HepG2 (cell line): ENCODE results near the gene CIAO3. TPM values are rescaled to one million over a fixed set of nuclear protein-coding genes. Genes with fewer than 3 reads are reported as not detected.
A peak's percentile ranks its signal among the peaks of the same experiment; 100 is the strongest.

Source experiments
- ATAC-seq: fragments of 200-7000 bp; cut with Tn5 transposase; 3 replicates; pipeline ENCODE4 v1.9.1; 2020; ENCODE audit warnings: mild to moderate bottlenecking, moderate library complexity
- BruUV-seq: library from RNA; stranded (reverse); fragments of 400-500 nt; replicated peaks from 2 replicates; lab custom pipeline; 2021; lab: Mats Ljungman, UMichigan
- CTCF ChIA-PET: fragments of 300-600 bp; formaldehyde crosslinking; extraction: SDS; loops from one replicate; lab custom pipeline; 2021; ENCODE audit warnings: low total read pairs, inconsistent platforms, low intra/inter-chr PET ratio; lab: Yijun Ruan, JAX
- POLR2A ChIA-PET: fragments of 350-600 bp; sonication (Branson Sonifier 250); formaldehyde crosslinking; loops from one replicate; lab custom pipeline; 2020; ENCODE audit warnings: antibody characterized with exemption, inconsistent platforms; lab: Yijun Ruan, JAX
- DNase-seq: peaks from one replicate; pipeline ENCODE4 v3.0.0-alpha.2; 2015; ENCODE audit warnings: low spot score
- FAIRE-seq: peaks from 3 replicates; lab custom pipeline; 2011; peaks lifted over from hg19 to GRCh38; lab: Jason Lieb, UNC
- H2AFZ ChIP-seq: one replicate; pipeline ENCODE4 v1.6.1; 2011; ENCODE audit warnings: low read length, inconsistent platforms
- H3K27ac ChIP-seq: fragments of 300-600 bp; 3 replicates; pipeline ENCODE4 v1.8.0; 2011; ENCODE audit warnings: mixed run types, mild to moderate bottlenecking, mixed read lengths, low read length, inconsistent platforms; ENCODE audit not compliant: insufficient read depth; ENCODE audit errors: extremely low read length
- H3K27me3 ChIP-seq, 2 experiments: fragments of 200-600 bp in 1 of 2; 2 replicates in 1 of 2; 3 replicates in 1 of 2; pipeline versions ENCODE4 v1.6.0 to v1.8.0; 2011; ENCODE audit warnings: low read length in 2 of 2, mild to moderate bottlenecking in 2 of 2, moderate library complexity in 2 of 2, inconsistent platforms in 1 of 2; ENCODE audit not compliant: insufficient read depth in 2 of 2, control insufficient read depth in 1 of 2
- H3K36me3 ChIP-seq, 2 experiments: fragments of 200-600 bp in 1 of 2; replicated peaks in 1 of 2; 2 replicates in 1 of 2; 3 replicates in 1 of 2; pipeline versions ENCODE4 v1.5.1 to v1.8.0; 2011; ENCODE audit warnings: low read length in 2 of 2, inconsistent platforms in 1 of 2; ENCODE audit not compliant: insufficient read depth in 2 of 2, control insufficient read depth in 1 of 2
- H3K4me1 ChIP-seq: 2 replicates; pipeline ENCODE4 v1.5.1; 2012; ENCODE audit warnings: low read length, inconsistent platforms; ENCODE audit not compliant: insufficient read depth
- H3K4me2 ChIP-seq: 2 replicates; pipeline ENCODE4 v1.6.0; 2011; ENCODE audit warnings: low read depth, low read length, inconsistent platforms
- H3K4me3 ChIP-seq, 3 experiments: fragments of 200-600 bp in 1 of 3; sonication (generic), shearing (Covaris generic) in 1 of 3; replicated peaks in 1 of 3; 2 replicates each; pipeline ENCODE4 v1.5.1; 2011 to 2016; ENCODE audit warnings: low read length in 3 of 3, inconsistent platforms in 2 of 3, low read depth in 2 of 3, mild to moderate bottlenecking in 2 of 3, control low read depth in 1 of 3, mixed read lengths in 1 of 3; ENCODE audit not compliant: insufficient read depth in 1 of 3
- H3K79me2 ChIP-seq: one replicate; pipeline ENCODE4 v1.6.1; 2011; ENCODE audit warnings: low read length, inconsistent platforms; ENCODE audit not compliant: insufficient read depth
- H3K9ac ChIP-seq: 2 replicates; pipeline ENCODE4 v1.6.0; 2011; ENCODE audit warnings: mild to moderate bottlenecking, low read depth, low read length, inconsistent platforms; ENCODE audit not compliant: insufficient read depth
- H3K9me3 ChIP-seq: 2 replicates; pipeline ENCODE4 v1.5.1; 2012; ENCODE audit warnings: mild to moderate bottlenecking, low read length
- H4K20me1 ChIP-seq: 2 replicates; pipeline ENCODE4 v1.6.0; 2011; ENCODE audit warnings: inconsistent platforms, mild to moderate bottlenecking, low read length, moderate library complexity; ENCODE audit not compliant: insufficient read depth
- DDIT3 ChIP-seq: sonication (generic); formaldehyde crosslinking; IDR thresholded peaks from 2 replicates; pipeline ENCODE4 v1.4.0; 2020; ENCODE audit warnings: mild to moderate bottlenecking, missing genetic modification reagents
- FOXA3 ChIP-seq: IDR thresholded peaks from 2 replicates; pipeline ENCODE4 v1.6.1; 2016; ENCODE audit warnings: missing genetic modification reagents, missing compliant biosample characterization
- MAFF ChIP-seq: IDR thresholded peaks from 2 replicates; pipeline ENCODE4 v1.6.1; 2011; ENCODE audit warnings: low read depth, low read length, improper control_type of control experiment
- MAFK ChIP-seq, 2 experiments: IDR thresholded peaks in 1 of 2; conservative IDR thresholded peaks in 1 of 2; 2 replicates each; pipeline ENCODE4 v1.6.1; 2011; ENCODE audit warnings: improper control_type of control experiment in 2 of 2, low read length in 2 of 2
- MTERF4 ChIP-seq: sonication (generic); formaldehyde crosslinking; IDR thresholded peaks from 2 replicates; pipeline ENCODE4 v1.8.0; 2023; ENCODE audit warnings: mild to moderate bottlenecking, missing genetic modification reagents
- NCOR1 ChIP-seq: fragments of 200-600 bp; sonication (generic); IDR thresholded peaks from 2 replicates; pipeline ENCODE4 v1.7.0; 2017; ENCODE audit warnings: antibody characterized with exemption, low read length, borderline replicate concordance
- ZSCAN30 ChIP-seq: sonication (generic); formaldehyde crosslinking; IDR thresholded peaks from 2 replicates; pipeline ENCODE4 v1.5.0; 2020; ENCODE audit warnings: mild to moderate bottlenecking, missing genetic modification reagents
- WGBS: methylation state at CpG from one replicate; pipeline ENCODE4 v1.1.6; 2017; ENCODE audit warnings: low lambda C conversion rate; 5-methylcytosine and 5-hydroxymethylcytosine counted together
- in situ Hi-C: cut with HindIII; loops from 2 replicates; pipeline ENCODE4 v1.10.0; 2017; ENCODE audit warnings: low pct_unique_long_range_greater_than_20kb; ENCODE audit not compliant: extremely low pct_ligation_motif_present
- intact Hi-C: fragments of 100-400 bp; cut with micrococcal nuclease; formaldehyde crosslinking; loops from one replicate; pipeline ENCODE4 v1.10.0; 2022; ENCODE audit not compliant: unreplicated experiment
- polyA plus RNA-seq, 8 experiments: library from polyadenylated mRNA; depleted of rRNA in 3 of 8; stranded (reverse) in 7 of 8; unstranded in 1 of 8; fragments of >200 nt; fragmentation: Illumina TruSeq in 4 of 8; extraction: Trizol in 4 of 8; gene quantifications; 2 replicates each; pipeline versions ENCODE4 v1.2.1 to v1.2.3, GENCODE V29; 2011 to 2016; ENCODE audit warnings: low read depth in 4 of 8, missing spikeins in 1 of 8, mixed read lengths in 1 of 8; ENCODE audit not compliant: insufficient read depth in 1 of 8
- total RNA-seq, 5 experiments: library from RNA; depleted of rRNA; stranded (reverse); fragments of >200 nt; fragmentation: Illumina TruSeq; extraction: Trizol; gene quantifications; 2 replicates each; pipeline ENCODE4 v1.2.3, GENCODE V29; 2016; ENCODE audit warnings: low read depth in 1 of 5

Gene CIAO3
- total and polyA plus RNA-seq, 2 of the 13 experiments (the other 11 are each of a cell fraction or from before 2014, with no cell fraction given) = 21.7 to 25.0 TPM

- intact Hi-C loops (no loop called here), in situ Hi-C loops (no loop called here)
- Histone ChIP-seq H3K27me3 (peaks cover 0 to 2% of the 10 kb centered on the region in 2 experiments; a peak in 2 of 5 replicates), H3K36me3 (no peaks in the 10 kb centered on the region), H3K4me3 (no peak overlapping the region), H4K20me1 (no peaks in the 10 kb centered on the region), H3K9me3 (no peaks in the 10 kb centered on the region), H3K4me2 (no peak overlapping the region), H2AFZ (no peak overlapping the region), H3K4me1 (peaks cover 6% of the 10 kb centered on the region), H3K27ac (no peak overlapping the region), H3K79me2 (no peaks in the 10 kb centered on the region), H3K9ac (no peak overlapping the region)
- DNase-seq = no peak
- TF ChIP-seq NCOR1 (no peak), ZSCAN30 (CRISPR knock-in tag) (no peak), DDIT3 (no peak), MAFF (peak; percentile 45; the same call in 1 of the 2 replicates), MAFK (conservative IDR thresholded peaks at IDR 0.05 in 1 of 2, IDR thresholded peaks at IDR 0.05 in 1 of 2; ENCODE audit: low read length in 2 of 2) (peak; percentile 63 to 72)
- no TSS peak for BruUV-seq
- no peak for ATAC-seq
- no peak for FAIRE-seq
- POLR2A ChIA-PET = no interaction called here
- 61% methylated on average over 36 of the region's 48 CpGs for WGBS
- CTCF ChIA-PET = no interaction called here
Observed at GRCh38 chr16:766820-767640, 26.2 kb upstream of the CIAO3 start.

- peaks cover 14% of the 10 kb centered on the region for H3K4me1 ChIP-seq
- WGBS = 58% methylated on average over 18 of the region's 29 CpGs
- DNase-seq (no peak), ATAC-seq (no peak), FAIRE-seq (no peak)
- H3K9ac ChIP-seq = no peak overlapping the region
- no peak overlapping the region for H3K4me2 ChIP-seq
- CTCF ChIA-PET = no interaction called here
- in situ Hi-C loops (no loop called here), intact Hi-C loops (no loop called here)
- BruUV-seq = no TSS peak
- H3K36me3 ChIP-seq = no peaks in the 10 kb centered on the region
- H2AFZ ChIP-seq = no peak overlapping the region
- no peaks in the 10 kb centered on the region for H4K20me1 ChIP-seq
- H3K79me2 ChIP-seq = no peaks in the 10 kb centered on the region
- POLR2A ChIA-PET = no interaction called here
- TF ChIP-seq MTERF4 (CRISPR knock-in tag) (no peak), FOXA3 (CRISPR knock-in tag) (no peak)
- no peaks in the 10 kb centered on the region for H3K9me3 ChIP-seq
- no peak overlapping the region for H3K27ac ChIP-seq
- no peak overlapping the region for H3K4me3 ChIP-seq
- peaks cover 0 to 2% of the 10 kb centered on the region in 2 experiments; a peak in 2 of 5 replicates for H3K27me3 ChIP-seq
Observed at GRCh38 chr16:766008-766819, 25.4 kb upstream of the CIAO3 start.
